Activated CD4-positive, alpha-beta T cell treated with anti-CD3 and anti-CD28 coated beads for 1 hour (primary cell): Measurements from ENCODE around the gene SYTL4.
"Not testable (repeated sequence)": the region's sequence is repeated elsewhere in the genome, so short reads cannot be mapped to it uniquely, and the experiment has no call there.

Source experiments
- DNase-seq: peaks from one replicate; pipeline ENCODE4 v3.0.0-alpha.2; 2020

SYTL4 gene

DNA sequence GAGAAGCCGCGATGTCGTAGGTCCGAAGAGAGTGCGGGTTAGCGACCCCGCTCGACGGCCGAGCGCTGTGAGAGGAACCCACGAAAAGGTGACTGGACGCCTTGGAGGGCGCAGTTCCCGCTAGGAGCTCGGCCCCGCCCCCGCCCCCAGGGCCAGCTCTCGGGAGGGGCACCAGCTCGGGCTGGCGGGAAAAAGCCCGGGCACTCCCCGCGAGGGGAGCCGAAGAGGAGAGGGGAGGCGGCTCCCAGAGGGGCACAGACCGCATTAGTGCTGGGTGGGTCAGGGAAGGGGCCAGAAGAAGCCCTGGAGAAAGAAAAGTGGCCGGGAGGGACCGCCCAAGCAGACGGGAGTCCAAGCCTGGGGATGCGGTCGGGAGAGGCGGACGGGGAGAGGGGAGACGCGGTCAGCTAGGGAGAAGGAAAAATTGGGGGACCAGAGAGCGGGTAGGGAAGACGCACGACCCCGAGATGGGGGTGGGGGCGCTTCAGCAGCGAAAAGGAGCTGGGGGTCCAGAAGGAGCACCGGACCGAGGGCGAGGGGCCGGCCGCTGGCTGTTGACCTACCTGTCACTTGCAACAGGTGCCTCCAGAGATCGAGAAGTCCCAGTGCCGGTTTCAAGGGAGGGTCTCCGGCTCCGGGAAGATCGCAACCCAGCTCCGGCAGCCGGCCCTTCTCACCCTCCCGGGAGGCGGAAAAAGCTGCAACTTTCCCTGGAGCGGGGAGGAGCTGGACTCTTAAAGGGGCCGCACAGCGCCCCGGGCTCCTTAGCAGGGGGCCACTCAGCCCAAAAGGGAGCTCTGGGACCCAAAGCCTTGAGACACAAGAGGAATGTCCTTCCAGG lies at the start of gene SYTL4:
SYTL4 (minus strand) TSS at position 681 of the 841 bp plus-strand sequence. CDS start 30,084 bp downstream, outside the sequence.
- no peak for DNase-seq

- not testable (repeated sequence) for DNase-seq
Measured at GRCh38 chrX:100769439-100769838, 37.5 kb upstream of the SYTL4 start.

- DNase-seq, result peak; percentile 66
Measured at GRCh38 chrX:100768679-100769338, 36.9 kb upstream of the SYTL4 start.

DNA sequence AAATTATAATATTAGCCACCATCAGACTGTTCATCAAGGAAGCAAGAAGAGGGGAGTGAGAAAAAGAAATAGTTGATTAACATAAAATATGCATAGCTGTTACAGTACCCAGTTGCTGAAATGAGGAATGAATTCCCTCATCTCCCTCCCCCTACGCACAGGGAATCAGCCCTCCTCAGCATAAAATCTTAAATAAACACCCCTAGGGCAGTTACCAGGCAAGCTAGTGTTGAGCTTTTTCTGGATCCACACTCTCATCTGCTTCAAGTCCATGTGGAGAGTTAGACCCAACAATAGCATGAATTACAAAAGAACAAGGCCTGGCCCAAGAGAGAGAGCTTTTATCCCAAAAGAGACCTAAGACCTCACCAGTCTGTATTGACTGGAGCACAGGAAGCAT lies 19.0 kb upstream of the SYTL4 start:
- DNase-seq, result no peak

- DNase-seq, result no peak
Measured at GRCh38 chrX:100748108-100748507, 16.2 kb upstream of the SYTL4 start.

DNA sequence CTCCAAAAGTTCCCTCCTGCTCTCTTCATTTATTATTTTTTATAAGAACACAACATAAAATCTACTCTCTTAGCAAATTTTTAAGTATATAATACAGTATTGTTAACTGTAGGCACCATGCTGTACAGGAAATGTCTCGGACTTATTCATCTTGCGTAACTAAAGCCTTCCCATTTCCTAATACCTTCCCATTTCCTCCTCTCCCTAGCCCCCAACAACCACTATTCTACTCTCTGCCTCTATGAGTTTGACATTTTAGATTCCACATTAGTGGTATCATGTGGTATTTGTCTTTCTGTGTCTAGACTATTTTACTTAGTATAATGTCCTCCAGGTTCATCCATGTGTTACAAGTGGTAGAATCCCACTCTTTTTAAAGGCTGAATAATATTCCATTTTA lies 15.8 kb upstream of the SYTL4 start:
- DNase-seq, result no peak

GRCh38 chrX:100747090-100747489 lies 15.2 kb upstream of the SYTL4 start:
- no peak for DNase-seq

- no peak for DNase-seq
Measured at GRCh38 chrX:100745806-100746537, 14.1 kb upstream of the SYTL4 start.

DNA sequence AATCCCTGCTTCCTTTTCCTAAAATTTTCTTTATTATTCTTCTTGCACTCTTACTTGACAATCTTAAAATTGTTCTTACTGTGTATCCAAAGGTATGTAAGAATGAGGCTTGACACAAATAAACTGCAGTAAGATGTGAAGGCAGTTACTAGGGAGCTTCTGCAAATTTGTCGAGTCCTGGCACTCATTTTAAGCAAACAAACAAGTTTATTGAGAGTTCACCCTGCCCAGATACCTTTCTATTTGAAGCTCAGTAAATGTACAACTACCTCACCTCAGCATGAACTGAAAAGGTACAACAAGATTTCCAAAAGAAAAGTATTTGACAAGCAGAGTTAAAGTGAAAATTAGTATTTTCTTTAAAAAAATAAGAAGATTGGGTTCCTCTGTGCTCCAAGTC lies 13.3 kb upstream of the SYTL4 start:
- DNase-seq, result no peak

- no peak for DNase-seq
Measured at GRCh38 chrX:100743009-100743607, 11.2 kb upstream of the SYTL4 start.

DNA sequence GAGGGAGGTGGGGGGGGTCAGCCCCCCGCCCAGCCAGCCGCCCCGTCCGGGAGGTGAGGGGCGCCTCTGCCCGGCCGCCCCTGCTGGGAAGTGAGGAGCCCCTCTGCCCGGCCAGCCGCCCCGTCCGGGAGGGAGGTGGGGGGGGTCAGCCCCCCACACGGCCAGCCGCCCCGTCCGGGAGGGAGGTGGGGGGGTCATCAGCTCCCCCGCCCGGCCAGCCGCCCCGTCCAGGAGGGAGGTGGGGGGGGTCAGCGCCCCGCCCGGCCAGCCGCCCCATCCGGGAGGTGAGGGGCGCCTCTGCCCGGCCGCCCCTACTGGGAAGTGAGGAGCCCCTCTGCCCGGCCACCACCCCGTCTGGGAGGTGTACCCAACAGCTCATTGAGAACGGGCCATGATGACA lies 7.9 kb downstream of the SYTL4 start:
- DNase-seq, result not testable (repeated sequence)

GRCh38 chrX:100721328-100721727 lies 10.6 kb downstream of the SYTL4 start:
- DNase-seq, result no peak

DNA sequence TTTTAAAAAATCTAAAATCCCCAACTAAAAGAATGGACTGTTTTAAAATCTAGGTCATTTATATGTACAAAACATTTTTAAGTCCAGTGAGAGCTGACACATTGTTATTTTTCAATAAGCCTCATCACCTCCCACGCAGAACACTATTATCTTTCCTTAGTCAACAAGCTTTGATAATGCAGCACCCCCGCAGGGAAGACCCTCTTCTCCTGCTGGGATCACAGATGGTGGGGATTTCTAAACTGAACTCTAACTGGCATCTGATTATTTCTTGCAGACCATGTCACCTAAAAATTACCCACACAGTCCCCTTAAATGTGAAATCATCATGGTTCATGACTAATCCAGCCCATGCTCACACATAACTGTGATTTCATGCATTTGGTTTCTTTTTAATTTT lies 11.6 kb downstream of the SYTL4 start:
- DNase-seq, result no peak

DNA sequence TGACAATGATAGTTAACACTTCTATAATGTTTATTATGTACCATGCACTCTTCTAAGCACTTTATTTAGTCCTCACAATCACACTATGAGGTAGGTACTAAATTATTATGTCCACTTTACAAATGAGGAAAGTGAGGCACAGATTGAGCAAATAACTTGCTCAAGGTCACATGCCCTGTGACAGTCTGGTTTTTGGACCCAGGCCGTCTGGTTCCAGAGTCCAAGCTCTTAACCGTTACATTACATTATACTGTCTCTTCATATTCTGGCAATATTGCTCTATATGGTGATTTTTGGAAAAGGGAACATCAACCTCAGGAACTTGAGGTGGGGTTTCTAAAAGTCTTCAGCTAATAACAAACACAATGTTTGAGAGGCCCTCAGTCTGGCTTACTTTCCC lies 12.8 kb downstream of the SYTL4 start:
- DNase-seq, result no peak

- no peak for DNase-seq
Measured at GRCh38 chrX:100717363-100717762, 14.6 kb downstream of the SYTL4 start.

- no peak for DNase-seq
Measured at GRCh38 chrX:100710816-100711215, 21.1 kb downstream of the SYTL4 start.

DNA sequence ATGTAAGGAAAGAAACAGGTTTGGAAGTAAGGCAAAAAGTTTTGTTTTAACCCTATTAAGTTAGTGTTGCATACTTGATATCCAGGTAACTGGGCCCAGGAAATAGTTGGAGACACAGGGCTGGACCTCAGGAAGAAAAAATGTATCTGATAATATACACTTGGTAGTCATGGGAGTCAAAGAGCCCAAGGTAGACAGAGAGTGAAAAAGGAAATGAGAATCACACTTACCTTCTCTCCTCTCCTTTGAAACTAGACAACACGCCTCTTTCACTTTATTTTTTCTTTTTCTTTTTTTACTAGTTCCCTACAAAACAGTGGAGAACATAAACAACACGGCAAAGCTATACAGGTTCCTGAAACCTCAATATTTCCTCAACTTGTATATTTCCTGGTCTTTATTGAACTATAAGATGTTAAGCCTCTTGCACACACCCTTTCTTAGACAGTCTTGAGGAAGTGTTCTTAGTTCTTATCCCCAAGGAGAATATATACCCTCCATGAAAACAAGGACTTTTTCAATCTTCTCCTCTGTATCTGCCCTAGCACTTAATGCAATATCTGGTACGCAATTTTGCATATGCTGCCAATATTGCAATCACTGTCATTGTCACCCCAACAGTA lies 27.2 kb downstream of the SYTL4 start:
- DNase-seq, result no peak

DNA sequence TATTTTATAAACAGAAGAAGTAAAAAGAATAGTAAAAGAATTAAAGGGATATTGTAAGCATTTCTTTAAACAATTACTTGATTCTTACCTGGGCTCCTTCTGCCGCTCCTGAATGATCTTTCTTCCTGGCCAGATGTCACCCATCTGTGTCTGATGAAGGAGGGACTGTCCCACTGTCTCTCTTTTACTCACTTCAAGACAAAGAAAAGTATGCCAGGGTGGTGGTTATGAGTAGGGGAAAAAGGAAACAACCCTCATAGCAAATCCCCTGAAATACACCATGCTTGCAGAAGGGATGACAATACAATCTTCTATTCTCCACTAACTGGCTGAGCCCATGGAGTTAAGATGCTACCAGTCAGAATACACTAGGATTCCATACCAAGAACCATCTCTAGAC lies 31.1 kb downstream of the SYTL4 start:
- no peak for DNase-seq

- DNase-seq, result no peak
Measured at GRCh38 chrX:100698551-100698950, 33.4 kb downstream of the SYTL4 start.

GRCh38 chrX:100696699-100697351 lies 35.1 kb downstream of the SYTL4 start:
- no peak for DNase-seq

- DNase-seq, result no peak
Measured at GRCh38 chrX:100695991-100696390, 35.9 kb downstream of the SYTL4 start.

DNA sequence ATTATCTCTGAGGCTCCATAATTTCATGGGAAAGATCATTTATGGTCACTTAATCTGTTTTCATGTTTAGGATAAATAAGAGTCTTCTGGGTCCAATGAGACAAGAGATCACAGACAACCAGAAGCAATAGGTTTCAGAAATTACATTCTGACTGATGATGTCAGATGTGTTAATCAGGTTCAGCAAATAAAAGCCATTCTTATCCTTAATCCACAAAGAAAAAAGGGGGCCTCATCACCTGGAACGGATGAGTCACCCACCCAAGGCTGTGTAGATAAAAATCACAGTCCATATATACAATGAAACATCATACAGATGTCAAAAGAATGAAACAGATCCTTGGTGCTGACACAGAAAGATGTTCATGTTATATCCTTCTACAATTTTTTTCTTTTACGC lies 36.6 kb downstream of the SYTL4 start:
- no peak for DNase-seq
